GM12892 (cell line): Measurements from ENCODE around the gene MORN2.

Experiments used
- POLR2A ChIP-seq: IDR thresholded peaks from 2 replicates; pipeline ENCODE4 v1.6.1; 2011; ENCODE audit warnings: low read depth, low read length, control low read depth
- POLR2AphosphoS5 ChIP-seq: IDR thresholded peaks from 2 replicates; pipeline ENCODE4 v1.6.1; 2011; ENCODE audit warnings: low read depth, low read length, control low read depth

GRCh38 chr2:38898256-38898655, 22.5 kb downstream of the MORN2 start:
- TF ChIP-seq POLR2AphosphoS5: no peak
- TF ChIP-seq POLR2A: no peak
